Activated naive CD4-positive, alpha-beta T cell treated with anti-CD3 and anti-CD28 coated beads for 36 hours (primary cell): ENCODE measurements around the gene TAAR8. TPM values are rescaled to one million over a fixed set of nuclear protein-coding genes. Genes with fewer than 3 reads are reported as not detected.
"Not testable (repeated sequence)": the region's sequence is repeated elsewhere in the genome, so short reads cannot be mapped to it uniquely, and the experiment has no call there.

Experiments used
- CTCF ChIA-PET: fragments of 350-600 bp; sonication (Branson Sonifier 250); formaldehyde crosslinking; loops from one replicate; lab custom pipeline; 2021; ENCODE audit warnings: antibody characterized with exemption; lab: Charles Lee
- DNase-seq: peaks from one replicate; pipeline ENCODE4 v3.0.0-alpha.2; 2020
- H3K27ac Mint-ChIP-seq: one replicate; pipeline ENCODE4 v1.8.0; 2021; ENCODE audit warnings: mild to moderate bottlenecking, mixed read lengths
- H3K27me3 Mint-ChIP-seq: one replicate; pipeline ENCODE4 v1.8.0; 2021; ENCODE audit warnings: low read depth, mixed read lengths
- H3K36me3 Mint-ChIP-seq: one replicate; pipeline ENCODE4 v1.8.0; 2021; ENCODE audit warnings: low read depth, mixed read lengths
- H3K4me1 Mint-ChIP-seq: one replicate; pipeline ENCODE4 v1.8.0; 2021; ENCODE audit warnings: low read depth, mixed read lengths
- H3K4me3 Mint-ChIP-seq: one replicate; pipeline ENCODE4 v1.8.0; 2021; ENCODE audit warnings: mild to moderate bottlenecking, moderate library complexity, mixed read lengths
- H3K9me3 Mint-ChIP-seq: one replicate; pipeline ENCODE4 v1.8.0; 2021; ENCODE audit warnings: mixed read lengths
- intact Hi-C: fragments of 100-400 bp; cut with micrococcal nuclease; formaldehyde crosslinking; loops from one replicate; pipeline ENCODE4 v1.15.1; 2023
- total RNA-seq, 2 experiments: library from RNA; stranded (reverse); gene quantifications; one replicate each; pipeline ENCODE4 v1.2.3, GENCODE V29; 2021

The TAAR8 gene
- total RNA-seq, 2 experiments from 2014 or later = not detected

DNA sequence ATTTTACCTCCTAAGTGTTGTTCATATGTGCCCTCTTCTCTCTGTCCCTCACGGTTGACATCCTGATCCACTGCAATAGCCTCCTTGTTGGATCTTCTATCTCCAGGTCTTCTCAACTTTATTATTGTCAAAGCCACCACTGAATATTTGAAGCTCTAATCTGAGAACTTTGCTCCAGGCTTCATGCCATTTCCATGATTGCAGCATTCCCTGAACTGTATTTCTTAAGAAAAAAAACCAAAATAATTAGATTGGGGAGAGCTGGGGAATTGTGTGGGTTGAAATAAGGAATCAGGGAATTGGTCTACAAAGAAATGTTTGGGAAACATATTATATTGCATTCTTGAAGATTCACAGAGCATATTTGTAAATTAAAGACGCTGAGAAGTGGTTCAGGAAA is 37.1 kb upstream of the TAAR8 start:
- Mint-ChIP-seq H3K9me3 (no peaks in the 10 kb centered on the region), H3K27ac (no peak overlapping the region), H3K4me1 (peaks cover 22% of the 10 kb centered on the region), H3K27me3 (peaks cover 2% of the 10 kb centered on the region), H3K4me3 (no peak overlapping the region), H3K36me3 (no peaks in the 10 kb centered on the region)
- DNase-seq = no peak
- intact Hi-C loops = no loop called here
- CTCF ChIA-PET = interaction anchor here (1.3 to 1.5 kb wide), 2 partner anchors 28 to 31 kb away, joined by 4 to 5 read pairs; no protein-coding TSS in a partner anchor

DNA sequence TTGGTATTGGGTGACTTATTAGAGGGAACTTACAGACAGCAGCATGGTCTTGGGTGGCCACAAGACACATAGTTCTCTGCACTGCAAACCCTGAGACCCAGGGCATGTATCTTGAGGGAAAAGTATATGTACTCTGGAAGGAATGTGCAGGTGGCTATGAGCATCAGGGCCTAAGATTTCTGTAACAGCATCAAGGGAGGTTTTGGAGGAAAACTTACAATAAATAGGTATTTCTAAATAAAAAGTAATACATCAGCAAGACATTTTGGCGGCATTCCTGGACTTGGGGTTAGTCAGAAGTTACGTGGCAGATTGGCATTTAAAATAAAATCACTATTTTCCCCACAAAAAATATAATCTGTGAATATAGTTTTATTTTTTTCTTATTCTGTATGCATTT is 31.5 kb upstream of the TAAR8 start:
- CTCF ChIA-PET = no interaction called here

DNA sequence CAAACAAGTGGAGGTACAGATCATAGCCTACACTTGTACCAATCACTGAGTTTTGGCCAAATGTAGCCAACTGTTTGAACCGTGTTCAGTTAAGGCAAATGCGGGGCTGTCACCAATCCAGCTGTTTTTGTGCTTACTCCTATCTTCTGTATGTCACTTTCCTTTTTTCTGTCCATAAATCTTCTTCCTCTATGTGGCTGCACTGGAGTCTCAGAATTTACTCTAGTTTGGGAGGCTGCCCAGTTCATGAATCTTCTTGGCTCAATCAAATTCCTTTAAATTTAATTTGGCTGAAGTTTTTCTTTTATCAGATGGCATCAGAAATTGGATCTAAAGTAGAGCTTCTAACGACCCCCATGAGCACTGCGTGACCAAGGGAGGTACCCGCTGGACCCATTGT is 27.8 kb upstream of the TAAR8 start:
- Mint-ChIP-seq H3K27me3 (peaks cover 12% of the 10 kb centered on the region), H3K36me3 (no peaks in the 10 kb centered on the region), H3K27ac (no peak overlapping the region), H3K9me3 (no peaks in the 10 kb centered on the region), H3K4me3 (no peak overlapping the region), H3K4me1 (no peaks in the 10 kb centered on the region)
- CTCF ChIA-PET = interaction anchor here (1.2 kb wide), 1 partner anchor 24 kb away, joined by 3 read pairs; no protein-coding TSS in a partner anchor
- intact Hi-C loops = loop anchor here (5.0 kb wide), 1 partner anchor 133 kb away; the partner anchor contains the start of gene TAAR1
- DNase-seq = no peak

More for the DNA sequence above, 31.5 kb upstream of the TAAR8 start:
- Mint-ChIP-seq H3K4me3 (no peak overlapping the region), H3K27ac (no peak overlapping the region), H3K36me3 (no peaks in the 10 kb centered on the region), H3K27me3 (peaks cover 12% of the 10 kb centered on the region), H3K9me3 (no peaks in the 10 kb centered on the region), H3K4me1 (no peaks in the 10 kb centered on the region)
- DNase-seq = no peak
- intact Hi-C loops = loop anchor here (5.0 kb wide), 1 partner anchor 136 kb away; the partner anchor contains the start of gene TAAR1

DNA sequence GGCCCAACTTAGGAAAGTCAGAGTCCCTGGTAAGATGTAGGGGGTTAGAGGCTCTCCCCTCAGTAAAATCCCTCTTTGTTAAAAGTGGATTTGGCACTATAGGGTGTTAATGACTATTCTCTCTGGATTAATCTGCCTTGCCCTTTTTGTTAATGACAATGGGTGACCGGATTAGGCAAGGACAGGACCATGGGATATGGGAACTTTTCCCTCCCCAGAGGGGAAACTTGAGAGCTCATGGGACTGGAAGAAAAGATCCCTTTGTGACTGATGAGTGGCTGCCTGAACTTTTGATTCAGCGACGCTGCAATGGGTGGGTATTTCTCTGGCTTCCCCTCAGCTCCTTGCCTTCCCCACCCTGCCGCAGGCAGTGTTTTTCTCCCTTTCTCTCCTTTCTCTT is 26.6 kb upstream of the TAAR8 start:
- Mint-ChIP-seq H3K4me1 (peaks cover 2% of the 10 kb centered on the region), H3K27ac (no peak overlapping the region), H3K27me3 (peaks cover 14% of the 10 kb centered on the region), H3K4me3 (no peak overlapping the region), H3K9me3 (no peaks in the 10 kb centered on the region), H3K36me3 (no peaks in the 10 kb centered on the region)
- CTCF ChIA-PET = no interaction called here
- intact Hi-C loops = no loop called here
- DNase-seq = no peak

DNA sequence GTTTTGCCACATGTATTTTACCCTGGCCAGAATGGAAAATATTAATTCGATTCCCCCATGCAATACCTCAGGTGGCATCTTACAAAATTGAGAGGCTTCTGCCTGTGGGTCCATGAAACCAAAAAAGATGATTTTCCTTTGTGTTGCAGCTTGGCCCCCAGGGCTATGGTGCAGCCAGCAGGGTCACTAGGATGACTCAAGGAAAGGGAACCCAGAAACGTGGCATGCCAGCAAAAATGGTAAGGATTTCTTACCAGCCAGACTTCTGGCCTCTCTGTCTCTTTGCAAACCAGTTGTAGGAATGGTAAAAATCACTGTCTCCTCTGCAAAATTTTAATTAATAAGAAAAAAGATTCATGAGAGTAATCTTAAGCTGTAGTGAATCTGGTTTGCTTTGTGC is 26.0 kb upstream of the TAAR8 start:
- Mint-ChIP-seq H3K4me1 (peaks cover 2% of the 10 kb centered on the region), H3K36me3 (no peaks in the 10 kb centered on the region), H3K4me3 (no peak overlapping the region), H3K9me3 (no peaks in the 10 kb centered on the region), H3K27me3 (peaks cover 14% of the 10 kb centered on the region), H3K27ac (no peak overlapping the region)
- intact Hi-C loops = no loop called here
- DNase-seq = no peak
- CTCF ChIA-PET = interaction anchor here (0.7 to 1.1 kb wide), 3 partner anchors 144 to 297 kb away, joined by 3 to 4 read pairs (median 3); no protein-coding TSS in a partner anchor

DNA sequence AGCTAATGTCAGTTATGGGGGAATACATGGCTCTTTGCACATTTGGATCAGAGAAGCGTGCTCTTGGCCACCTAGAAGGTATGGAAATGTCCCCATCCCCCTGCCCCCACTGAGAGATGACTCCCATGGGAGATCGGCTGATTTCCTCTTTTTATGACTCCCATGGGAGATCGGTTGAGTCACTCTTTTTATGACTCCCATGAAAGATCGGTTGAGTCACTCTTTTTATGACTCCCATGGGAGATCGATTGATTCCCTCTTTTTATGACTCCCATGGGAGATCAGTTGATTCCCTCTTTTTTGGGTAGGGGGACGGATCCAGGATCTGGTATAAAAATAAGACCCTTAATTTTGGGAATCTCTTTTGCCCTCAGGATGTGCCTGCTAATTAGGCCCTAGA is 24.7 kb upstream of the TAAR8 start:
- intact Hi-C loops = no loop called here
- Mint-ChIP-seq H3K27ac (no peak overlapping the region), H3K4me1 (peaks cover 2% of the 10 kb centered on the region), H3K27me3 (peaks cover 14% of the 10 kb centered on the region), H3K36me3 (no peaks in the 10 kb centered on the region), H3K9me3 (no peaks in the 10 kb centered on the region), H3K4me3 (no peak overlapping the region)
- CTCF ChIA-PET = interaction anchor here (0.7 kb wide), 1 partner anchor 77 kb away, joined by 3 read pairs; no protein-coding TSS in a partner anchor
- DNase-seq = no peak

DNA sequence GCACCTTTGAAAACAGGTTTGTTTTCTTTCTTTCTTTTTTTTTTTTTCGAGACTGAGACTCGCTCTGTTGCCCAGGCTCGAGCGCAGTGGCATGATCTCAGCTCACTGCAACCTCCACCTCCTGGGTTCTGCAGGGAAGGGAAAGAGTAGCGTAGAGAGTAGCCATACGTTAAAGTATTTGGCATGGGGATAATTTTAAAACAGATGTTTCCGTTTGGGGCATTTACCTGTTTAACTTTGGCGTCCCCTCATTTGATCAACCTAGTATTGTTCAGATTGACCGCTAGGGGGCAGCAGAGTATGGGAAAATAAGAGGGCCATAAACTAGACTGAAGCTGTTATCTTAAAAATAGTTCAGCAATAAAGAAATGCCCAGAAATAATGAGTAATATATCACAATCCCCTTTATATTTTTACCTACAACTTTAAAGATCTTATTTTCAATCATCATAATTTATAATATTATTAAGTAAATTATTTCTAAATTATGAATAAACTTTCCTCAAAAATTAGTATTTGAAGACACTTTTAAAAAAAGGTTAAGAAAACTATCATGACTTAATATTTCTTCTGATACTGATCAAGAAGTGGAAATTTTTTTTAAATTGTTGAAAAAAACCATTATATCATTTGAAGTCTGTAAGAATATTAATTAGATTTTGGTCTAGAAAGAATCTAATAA is 22.0 kb upstream of the TAAR8 start:
- Mint-ChIP-seq H3K36me3 (no peaks in the 10 kb centered on the region), H3K27ac (no peak overlapping the region), H3K27me3 (peaks cover 7% of the 10 kb centered on the region), H3K9me3 (no peaks in the 10 kb centered on the region), H3K4me1 (peaks cover 2% of the 10 kb centered on the region), H3K4me3 (no peak overlapping the region)
- peak; percentile 81 for DNase-seq
- intact Hi-C loops = loop anchor here (1.0 to 5.0 kb wide), 8 partner anchors 139 to 1387 kb away; no protein-coding TSS in a partner anchor
- CTCF ChIA-PET = interaction anchor here (0.6 to 2.5 kb wide), 10 partner anchors 10 to 279 kb away, joined by 3 to 13 read pairs (median 4); partner anchors contain the start of gene TAAR5

DNA sequence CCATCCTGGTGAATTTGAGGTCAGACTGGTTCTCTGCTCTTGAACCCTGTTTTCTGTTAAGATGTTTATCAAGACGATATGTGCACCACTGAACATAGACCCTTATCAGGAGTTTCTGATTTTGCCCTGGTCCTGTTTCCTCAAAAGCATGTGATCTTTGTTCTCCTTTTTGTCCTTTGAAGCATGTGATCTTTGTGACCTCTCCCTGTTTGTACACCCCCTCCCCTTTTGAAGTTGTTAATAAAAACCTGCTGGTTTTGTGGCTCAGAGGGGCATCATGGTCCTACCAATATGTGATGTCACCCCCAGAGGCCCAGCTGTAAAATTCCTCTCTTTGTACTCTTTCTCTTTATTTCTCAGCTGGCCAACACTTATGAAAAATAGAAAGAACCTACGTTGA is 17.9 kb upstream of the TAAR8 start:
- H3K36me3 Mint-ChIP-seq, DNase-seq, H3K9me3 Mint-ChIP-seq, CTCF ChIA-PET, H3K4me1 Mint-ChIP-seq, H3K4me3 Mint-ChIP-seq, H3K27ac Mint-ChIP-seq: not testable (repeated sequence)
- intact Hi-C loops = loop anchor here (5.0 kb wide), 3 partner anchors 248 to 1383 kb away; no protein-coding TSS in a partner anchor
- peaks cover 14% of the 10 kb centered on the region for H3K27me3 Mint-ChIP-seq

DNA sequence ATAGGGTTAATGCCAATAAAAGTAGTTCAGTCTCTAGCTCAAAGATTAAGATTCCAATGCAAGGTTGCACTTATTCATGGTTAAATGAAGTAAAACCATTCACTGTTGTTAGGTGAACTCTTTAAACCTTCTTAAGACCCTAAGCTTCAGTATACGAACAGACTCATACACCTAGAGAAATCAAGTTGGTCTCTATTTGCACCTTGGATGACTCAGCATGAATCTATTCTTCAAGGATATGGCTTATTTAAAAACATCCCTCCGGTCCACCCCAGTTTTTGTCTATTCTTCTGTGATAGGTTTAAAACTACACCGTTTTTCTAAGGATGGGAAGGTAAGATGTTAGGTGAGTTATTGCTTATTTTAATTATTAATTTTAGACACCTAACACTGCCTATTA is 15.3 kb upstream of the TAAR8 start:
- CTCF ChIA-PET = no interaction called here
- no peaks in the 10 kb centered on the region for H3K4me1 Mint-ChIP-seq

DNA sequence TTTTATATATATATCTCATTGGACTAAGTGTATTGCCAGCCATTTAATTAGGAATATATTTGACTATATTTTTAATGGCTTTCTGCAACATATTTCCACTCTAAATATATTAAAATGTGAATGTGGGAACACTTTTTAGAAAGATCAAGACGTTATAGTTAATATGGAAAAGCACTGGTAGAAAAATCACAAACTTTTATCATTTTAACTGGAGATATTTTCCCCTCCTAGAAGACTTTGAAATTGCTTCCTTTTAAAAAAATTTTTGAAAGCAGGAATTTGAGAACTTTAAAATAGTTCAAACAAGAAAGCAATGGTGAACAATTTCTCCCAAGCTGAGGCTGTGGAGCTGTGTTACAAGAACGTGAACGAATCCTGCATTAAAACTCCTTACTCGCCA is 14.5 kb upstream of the TAAR8 start, which contains the start of gene TAAR9:
TSS of gene TAAR9 (plus strand) at position 301 of the 400 bp plus-strand sequence. CDS start at position 314, 13 bp downstream.
- Mint-ChIP-seq H3K27me3 (peaks cover 24% of the 10 kb centered on the region), H3K27ac (no peak within 1 kb of the TSS), H3K9me3 (no peaks in the 10 kb centered on the region), H3K4me1 (no peaks in the 10 kb centered on the region), H3K36me3 (no peaks in the 10 kb centered on the region), H3K4me3 (no peak within 1 kb of the TSS)
- DNase-seq = no peak
- intact Hi-C loops = no loop called here
- CTCF ChIA-PET = interaction anchor here (0.5 kb wide), 1 partner anchor 228 kb away, joined by 3 read pairs; no protein-coding TSS in a partner anchor

More for the DNA sequence above, 15.3 kb upstream of the TAAR8 start:
- Mint-ChIP-seq H3K27me3 (peaks cover 24% of the 10 kb centered on the region), H3K36me3 (no peaks in the 10 kb centered on the region), H3K27ac (no peak overlapping the region), H3K4me3 (no peak overlapping the region), H3K9me3 (no peaks in the 10 kb centered on the region)
- intact Hi-C loops = no loop called here
- no peak for DNase-seq

DNA sequence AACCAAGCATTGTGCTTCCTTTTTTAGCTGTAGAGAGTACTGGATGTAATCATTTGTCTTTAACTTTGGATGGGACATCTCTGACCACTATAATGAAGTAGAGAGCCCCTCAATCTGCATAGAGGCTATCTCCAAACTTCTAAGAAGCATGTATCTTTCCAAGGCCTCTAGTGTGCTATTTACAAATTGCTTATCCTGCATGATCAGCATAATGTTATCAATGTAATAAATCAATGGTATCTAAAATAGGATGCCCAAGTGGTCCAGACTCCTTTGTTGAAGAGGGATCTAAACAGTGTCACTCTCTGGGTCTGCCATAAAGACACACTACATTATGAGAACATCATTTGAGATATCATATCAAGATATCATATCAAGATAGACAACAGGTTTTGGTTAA is 7.6 kb upstream of the TAAR8 start:
- intact Hi-C loops = loop anchor here (5.0 kb wide), 1 partner anchor 497 kb away; no protein-coding TSS in a partner anchor
- peaks cover 20% of the 10 kb centered on the region for H3K27me3 Mint-ChIP-seq
- H3K9me3 Mint-ChIP-seq = no peaks in the 10 kb centered on the region
- CTCF ChIA-PET = no interaction called here
- H3K4me3 Mint-ChIP-seq = no peak overlapping the region
- no peaks in the 10 kb centered on the region for H3K36me3 Mint-ChIP-seq
- no peak overlapping the region for H3K27ac Mint-ChIP-seq
- no peak for DNase-seq
- no peaks in the 10 kb centered on the region for H3K4me1 Mint-ChIP-seq

DNA sequence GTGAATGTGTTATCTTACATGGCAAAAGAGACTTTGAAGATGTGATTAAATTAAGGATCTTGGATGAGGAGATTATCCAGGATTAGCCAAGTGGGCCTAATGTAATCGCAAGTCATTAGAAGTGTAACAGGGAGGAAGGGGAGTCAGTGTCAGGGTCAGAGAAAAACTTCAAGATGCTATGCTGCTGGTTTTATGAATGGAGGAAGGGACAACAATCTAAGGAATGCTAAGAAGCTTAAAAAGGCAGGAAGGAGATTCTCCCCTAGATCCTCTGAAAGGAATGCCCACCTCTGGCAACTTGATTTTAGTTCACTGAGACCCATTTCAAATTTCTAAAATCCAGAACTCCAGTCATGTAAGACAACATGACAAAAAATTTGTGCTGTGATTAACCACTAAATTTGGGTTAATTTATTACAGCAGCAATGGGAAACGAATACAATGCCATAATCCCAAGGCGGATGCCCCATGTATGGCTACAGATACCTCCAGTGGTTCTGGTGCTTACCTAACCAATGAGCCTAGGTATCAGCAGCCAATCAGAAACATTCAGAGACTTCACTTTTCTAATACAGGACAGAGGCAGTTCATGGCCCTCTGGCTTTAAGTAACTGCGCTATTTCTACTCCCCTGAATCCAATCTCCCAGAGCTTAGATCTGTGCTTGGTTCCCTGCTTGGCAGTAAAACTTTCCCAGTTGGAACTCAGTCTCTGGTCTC is 3.6 kb upstream of the TAAR8 start:
- H3K27me3 Mint-ChIP-seq = peaks cover 12% of the 10 kb centered on the region
- H3K4me3 Mint-ChIP-seq = no peak overlapping the region
- intact Hi-C loops = no loop called here
- CTCF ChIA-PET = interaction anchor here (0.6 kb wide), 1 partner anchor 24 kb away, joined by 3 read pairs; no protein-coding TSS in a partner anchor
- no peak overlapping the region for H3K27ac Mint-ChIP-seq
- no peaks in the 10 kb centered on the region for H3K9me3 Mint-ChIP-seq
- H3K4me1 Mint-ChIP-seq = no peaks in the 10 kb centered on the region
- no peaks in the 10 kb centered on the region for H3K36me3 Mint-ChIP-seq
- DNase-seq = no peak
